GM18858 (cell line): ENCODE data around the gene CTSC.

Experiments
- ATAC-seq: cut with Tn5 transposase; IDR thresholded peaks from one replicate; pipeline ENCODE4 v1.9.1; 2021; ENCODE audit not compliant: unreplicated experiment

CTSC gene

DNA sequence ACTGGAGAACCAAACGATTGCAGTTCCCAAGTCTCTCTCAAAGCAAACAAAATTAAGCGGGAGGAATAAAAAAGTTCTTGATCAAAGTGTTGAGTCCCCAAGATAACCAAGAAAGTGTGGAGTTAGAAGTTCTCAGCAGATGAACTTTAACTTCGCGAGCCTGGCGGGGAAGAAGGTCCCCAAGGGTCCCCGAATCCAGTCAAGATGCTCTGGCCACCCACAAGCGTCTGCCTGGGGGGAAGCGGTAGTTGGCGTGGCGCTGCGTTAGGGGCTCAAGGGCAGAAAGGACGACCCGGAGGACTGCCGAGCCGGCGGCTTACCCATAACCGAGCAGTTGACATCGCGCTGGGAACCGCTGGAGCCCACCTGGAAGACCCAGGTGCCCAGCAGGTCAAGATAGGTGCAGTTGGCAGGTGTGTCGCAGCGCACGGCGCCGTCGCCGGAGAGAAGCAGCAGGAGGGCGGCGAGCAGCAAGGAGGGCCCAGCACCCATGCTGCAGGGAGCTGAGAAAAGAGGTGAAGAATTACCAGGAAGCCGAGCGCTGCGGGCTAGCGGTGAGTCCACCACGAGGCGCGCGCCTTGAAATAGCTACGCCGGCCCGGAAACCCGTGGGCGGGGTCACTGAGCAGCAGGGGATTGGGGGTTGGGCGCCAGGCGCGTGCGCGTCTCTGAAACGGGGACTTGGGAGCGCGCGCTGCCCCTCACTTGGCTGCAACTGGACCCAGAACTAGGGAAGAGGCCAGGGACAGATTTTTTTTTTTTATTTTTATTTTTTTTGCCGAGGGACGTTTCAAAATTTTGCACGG, at the start of gene CTSC:
TSS of gene CTSC (minus strand) at position 556 of the 806 bp plus-strand sequence. CDS start at position 492, 64 bp downstream.
- ATAC-seq: peak; percentile 89

- ATAC-seq: no peak
Observed at GRCh38 chr11:88384669-88385005, 47.1 kb upstream of the CTSC start.

DNA sequence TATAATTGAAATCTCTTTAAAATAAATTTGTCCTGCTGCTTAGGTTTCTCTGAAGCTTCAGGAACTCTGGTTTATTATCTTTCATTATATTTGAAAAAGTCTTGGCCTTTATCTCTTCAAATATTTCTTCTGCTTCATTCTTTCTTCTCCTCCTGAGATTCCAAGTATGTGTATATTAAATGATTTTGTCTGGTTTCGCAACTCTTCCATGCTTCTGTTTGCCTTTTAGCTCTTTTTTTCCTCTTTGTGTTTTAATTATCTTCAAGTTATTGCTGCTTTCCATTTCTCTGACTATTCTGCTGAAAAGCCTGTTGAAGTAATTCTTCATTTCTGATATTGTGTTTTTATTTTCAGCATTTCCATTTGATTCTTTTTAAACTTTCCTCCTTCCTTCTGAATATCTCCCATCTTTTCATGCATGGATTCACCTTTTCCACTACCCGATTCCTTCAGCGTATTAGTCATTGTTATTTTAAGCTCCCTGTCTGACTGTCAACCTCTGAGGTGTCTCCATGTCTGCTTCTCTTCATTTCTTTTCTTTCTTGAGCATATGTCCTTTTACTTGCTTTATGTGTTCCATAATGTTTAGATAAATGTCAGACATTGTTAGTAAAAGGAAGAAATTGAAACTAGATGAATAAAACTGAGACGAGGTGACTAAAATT, 46.6 kb upstream of the CTSC start:
- ATAC-seq: no peak

DNA sequence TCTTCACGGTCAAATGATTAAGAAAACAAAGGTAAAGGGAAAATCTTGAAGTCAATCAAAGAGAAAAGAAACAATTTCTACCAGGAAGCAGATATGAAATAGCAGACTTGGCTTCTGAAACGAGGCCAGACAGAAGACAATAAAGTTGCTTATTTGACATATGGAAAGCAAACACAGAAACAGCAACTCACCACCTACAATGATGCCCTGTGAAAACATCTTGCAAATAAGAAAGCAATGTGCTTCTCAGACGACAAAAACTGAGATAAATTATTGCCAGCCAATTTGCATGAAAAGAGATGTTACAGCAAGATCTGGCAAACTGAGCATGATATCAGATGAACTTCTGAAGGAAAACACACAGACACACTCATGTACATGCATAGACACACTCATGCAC, 45.9 kb upstream of the CTSC start:
- ATAC-seq: no peak

DNA sequence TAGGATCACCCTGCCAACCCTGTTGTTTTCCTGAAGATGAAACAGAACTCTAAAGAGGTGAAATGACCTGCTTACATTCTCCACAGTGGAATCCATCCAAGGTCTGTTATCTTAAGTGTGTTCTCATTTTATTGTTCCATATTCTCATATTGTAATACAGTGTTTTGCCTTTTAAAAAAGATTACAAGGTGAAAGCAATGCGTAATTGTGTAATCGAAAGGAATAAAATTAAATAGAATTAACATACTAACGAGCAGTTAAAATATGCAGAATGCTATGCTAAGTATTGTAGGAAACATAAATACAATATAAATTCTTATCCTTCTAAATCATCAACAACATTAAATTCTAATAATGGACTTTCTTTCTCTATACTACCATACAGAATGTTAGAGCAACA, 41.6 kb upstream of the CTSC start:
- no peak for ATAC-seq

DNA sequence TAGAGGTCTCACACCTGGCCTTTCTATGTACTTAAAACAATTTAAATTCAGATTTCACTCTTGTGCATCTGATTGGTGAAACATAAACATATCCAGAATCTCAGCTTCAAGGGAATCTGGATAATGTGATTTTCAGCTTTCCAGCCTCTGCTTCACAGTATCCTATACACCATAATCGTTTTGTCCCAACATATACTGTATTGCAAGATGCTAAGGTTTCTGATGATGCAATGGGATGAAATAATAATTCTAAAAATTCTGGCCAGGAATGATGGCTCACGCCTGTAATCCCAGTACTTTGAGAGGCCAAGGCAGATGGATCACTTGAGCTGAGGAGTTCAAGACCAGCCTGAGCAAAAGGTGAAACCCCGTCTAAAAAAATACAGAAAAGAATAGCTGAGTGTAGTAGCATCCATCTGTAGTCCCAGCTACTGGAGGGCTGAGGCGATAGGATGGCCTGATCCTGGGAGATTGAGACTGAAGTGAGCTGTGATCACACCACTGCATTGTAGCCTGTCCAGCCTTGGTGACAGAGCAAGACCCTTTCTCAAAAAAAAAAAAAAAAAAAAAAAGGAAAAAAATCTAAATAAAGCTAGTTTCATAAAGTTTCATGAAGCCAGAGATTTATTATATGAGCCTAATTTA, 41.0 kb upstream of the CTSC start:
- ATAC-seq: no peak

DNA sequence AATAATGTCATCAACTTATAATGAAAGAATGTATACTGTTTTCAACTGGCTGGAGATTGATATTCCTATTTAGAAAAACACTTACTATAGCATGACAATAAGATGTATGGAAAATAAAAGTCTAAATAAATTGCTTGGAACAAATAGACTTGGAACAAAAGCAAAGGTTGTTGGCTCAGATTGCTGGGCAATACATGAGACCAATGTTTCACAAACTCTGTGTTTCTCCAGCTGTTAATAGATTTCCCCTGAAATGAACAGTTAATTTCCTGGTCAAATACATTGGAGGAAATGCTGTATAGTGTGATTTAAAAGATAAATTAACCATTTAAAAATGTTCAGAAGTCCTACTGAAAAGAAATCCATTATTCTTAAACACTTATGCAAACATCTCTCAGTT, 40.1 kb upstream of the CTSC start:
- no peak for ATAC-seq

- ATAC-seq: no peak
Observed at GRCh38 chr11:88377144-88377543, 39.6 kb upstream of the CTSC start.

GRCh38 chr11:88375927-88376470, 38.5 kb upstream of the CTSC start:
- ATAC-seq: no peak

- ATAC-seq: no peak
Observed at GRCh38 chr11:88370782-88371181, 33.2 kb upstream of the CTSC start.

DNA sequence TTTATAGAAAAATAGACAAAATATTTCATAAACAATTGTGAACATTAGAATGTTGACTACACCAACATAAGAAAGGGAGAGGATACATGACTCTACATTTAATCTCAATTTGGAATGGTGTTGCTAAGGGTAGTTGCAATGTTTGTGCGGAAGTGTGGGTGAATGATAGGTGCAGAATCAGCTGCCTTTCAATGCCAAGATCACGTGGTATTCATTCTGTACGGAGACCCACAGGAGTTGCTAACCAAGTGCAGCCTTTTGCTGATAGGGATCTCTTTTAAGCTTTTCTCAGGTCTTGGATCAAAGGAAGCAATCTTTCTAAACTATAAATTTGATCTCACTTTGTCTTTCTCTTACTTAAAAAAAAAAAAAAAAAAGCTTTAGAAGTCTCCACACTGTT, 29.8 kb upstream of the CTSC start:
- no peak for ATAC-seq

DNA sequence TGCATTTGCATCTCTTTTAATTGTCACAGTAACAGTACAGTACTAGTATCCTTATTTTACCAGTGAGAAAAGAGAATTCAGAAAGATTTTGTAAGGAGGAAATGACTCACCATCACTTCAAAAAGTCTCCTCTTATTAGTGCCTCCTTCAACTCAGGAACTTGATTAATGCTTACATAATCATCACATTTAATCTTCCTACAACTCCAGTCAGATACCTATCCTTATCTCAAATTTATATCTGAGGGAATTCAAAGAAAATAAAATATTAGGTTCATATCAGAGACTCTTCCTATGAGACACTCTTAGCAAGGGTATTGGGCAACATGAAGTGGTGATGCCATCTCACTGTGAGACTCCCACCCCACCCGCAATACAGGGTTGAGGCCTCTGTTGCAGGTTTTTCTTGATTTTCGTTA, 26.1 kb upstream of the CTSC start:
- peak; percentile 39 for ATAC-seq

DNA sequence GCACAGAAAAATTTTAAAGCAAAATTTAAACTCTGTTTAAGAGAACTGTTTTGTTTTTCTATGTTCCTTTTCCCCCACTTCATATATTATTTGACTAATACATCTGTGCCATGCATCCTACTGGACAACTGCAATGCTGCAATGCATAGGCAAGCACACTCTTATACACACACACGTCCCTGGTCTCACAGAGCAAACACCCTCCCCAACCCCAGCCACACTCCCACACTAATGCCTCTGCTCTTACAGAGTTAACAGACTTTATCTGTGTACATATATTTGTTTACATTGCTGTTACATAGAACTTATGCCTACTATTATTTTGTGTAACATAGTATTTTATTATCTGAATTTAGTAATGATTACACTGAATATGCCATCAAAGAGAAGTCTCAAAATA, 25.5 kb upstream of the CTSC start:
- no peak for ATAC-seq

DNA sequence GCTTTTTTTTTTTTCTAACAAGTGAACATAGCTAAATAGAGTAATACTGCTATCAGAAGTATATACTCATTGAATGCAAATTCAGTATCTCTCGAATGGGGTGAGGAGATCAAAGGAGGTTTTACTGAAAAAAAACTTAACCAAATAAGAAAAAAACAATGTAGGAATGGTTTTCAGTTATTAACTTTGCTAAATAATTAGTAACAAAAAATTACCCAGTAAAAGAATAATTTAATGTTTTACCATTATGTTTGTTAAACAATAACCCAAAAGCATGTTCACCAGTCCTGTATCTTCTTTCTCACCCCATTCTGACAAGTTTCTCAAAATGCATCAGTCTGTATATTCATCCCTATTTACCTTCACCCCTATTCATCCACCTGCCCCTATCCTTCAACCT, 22.6 kb upstream of the CTSC start:
- no peak for ATAC-seq

- ATAC-seq: peak; percentile 64
Observed at GRCh38 chr11:88359541-88359940, 22.0 kb upstream of the CTSC start.

DNA sequence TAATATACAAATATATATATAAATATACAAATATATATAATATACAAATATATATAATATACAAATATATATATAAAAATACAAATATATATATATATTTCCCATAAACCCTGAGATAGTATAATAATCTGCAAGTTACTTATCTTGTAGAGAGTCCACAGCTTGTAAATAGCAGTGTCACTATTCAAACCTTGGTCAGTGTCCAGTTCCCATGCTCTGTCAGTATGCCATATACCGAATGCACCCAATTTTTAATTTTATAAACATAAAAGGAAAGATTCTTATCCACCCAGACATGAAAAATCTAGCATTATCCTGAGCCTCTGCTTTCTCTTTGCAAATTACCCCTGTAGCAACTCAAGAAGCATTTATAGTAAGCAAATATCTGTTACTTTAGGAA, 21.6 kb upstream of the CTSC start:
- ATAC-seq: no peak

DNA sequence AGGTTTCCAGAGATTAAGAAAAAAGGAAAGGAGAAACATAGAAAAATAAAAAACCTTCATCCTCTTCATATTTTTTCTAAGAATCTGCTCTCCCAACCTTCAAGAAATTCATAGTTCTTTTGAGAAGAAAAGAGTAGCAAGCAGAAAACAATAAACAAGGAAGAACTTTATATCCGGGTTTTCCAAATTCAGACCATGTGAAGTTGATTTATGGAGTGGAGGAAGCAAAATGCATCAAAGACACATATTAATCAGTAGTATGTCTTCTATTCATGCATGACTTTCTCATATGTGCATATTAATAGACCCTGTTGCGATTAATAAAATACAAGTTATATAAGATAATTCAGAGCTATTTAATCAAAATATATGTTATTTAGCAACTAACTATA, 20.5 kb upstream of the CTSC start:
- ATAC-seq: no peak

DNA sequence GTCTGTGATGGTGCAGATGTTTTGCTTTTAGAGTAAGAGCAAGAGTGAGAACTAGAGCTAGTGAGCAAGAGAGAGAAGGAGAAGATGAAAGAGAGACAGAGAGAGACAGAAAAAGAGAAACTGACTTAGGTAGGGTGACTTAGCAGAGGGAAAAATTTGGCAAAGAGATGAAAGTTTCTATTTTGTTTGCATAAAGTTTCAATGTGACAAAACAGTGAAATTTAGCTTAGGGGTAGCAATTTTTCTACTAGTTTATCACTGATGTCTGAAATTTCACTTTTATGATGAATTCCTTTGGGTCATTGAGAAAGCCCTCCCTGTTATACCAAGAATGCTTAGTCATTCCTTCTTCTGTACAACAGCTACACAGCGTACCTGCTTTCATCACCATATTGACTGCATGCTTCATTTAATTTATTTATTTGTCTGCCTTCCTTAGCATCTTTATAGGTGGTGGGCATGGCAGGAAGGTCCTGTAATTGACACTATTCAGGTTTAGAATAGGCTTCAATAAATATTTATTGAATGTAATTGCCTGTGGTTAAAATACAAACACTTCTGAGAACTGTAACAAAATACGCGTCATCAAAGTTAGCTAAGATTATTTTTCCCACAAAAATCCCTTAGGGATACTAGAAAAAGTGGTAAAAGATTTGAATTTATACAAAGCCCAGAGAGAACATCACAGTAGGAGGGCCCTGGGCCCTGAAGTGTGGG, 19.9 kb upstream of the CTSC start:
- peak; percentile 57 for ATAC-seq

DNA sequence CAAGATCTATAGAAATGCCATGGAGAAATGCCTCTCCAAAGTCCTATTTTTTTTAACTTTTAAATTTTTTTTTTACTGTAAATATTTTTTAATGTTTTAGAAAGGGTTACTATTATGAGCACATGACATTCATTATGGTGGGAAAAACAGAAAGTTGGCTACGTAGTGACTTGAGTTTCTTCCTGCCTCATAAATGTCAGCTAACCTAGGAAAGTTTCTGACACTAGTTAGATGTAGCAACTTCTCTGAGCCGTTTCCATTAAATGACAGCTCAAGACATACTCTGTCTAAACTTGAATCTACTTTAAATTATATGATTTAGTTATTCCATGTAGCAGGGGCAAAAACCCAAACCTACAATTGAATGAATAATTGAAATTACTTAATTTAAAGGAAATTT, 18.4 kb upstream of the CTSC start:
- ATAC-seq: no peak

- no peak for ATAC-seq
Observed at GRCh38 chr11:88354912-88355311, 17.4 kb upstream of the CTSC start.

DNA sequence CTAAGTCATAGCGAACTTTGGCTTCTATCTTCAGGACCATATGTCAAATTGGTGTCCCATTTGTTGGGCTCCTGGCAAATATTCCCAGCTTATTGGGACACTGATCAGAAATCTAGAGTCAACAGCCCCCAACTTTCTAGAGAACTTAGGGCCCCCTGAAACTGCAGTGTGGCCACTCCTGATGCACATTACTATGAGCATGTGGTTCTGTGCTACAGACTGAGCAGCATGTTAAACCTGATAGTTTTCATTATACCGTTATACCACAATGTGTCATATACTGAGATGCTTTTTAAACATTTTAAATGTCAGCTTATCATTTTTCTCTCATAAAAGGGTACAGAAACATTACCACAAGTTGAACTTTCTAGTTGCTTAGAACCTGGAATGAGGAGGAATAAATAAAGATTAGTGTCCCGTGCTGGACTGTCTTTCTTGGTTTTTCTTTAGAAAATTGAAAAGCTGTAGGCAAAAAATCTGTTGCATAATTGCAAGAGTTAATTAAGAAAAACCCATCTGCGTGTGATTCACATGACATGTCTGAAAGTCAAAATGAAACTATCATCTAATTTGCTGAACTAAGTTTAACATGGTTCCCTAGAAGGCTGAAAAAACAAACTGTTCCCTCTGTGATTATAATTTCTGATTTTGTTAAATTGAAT, 16.4 kb upstream of the CTSC start:
- ATAC-seq: peak; percentile 23
